ENCODE results near the gene ESPNL.

The ESPNL gene

GRCh38 chr2:238080518-238080917, 19.6 kb upstream of the ESPNL start:
- H3K4me1 ChIP-seq (ENCODE audit: insufficient read depth, low read length, poor library complexity, severe bottlenecking) = peaks cover 2% of the 10 kb centered on the region
- peaks cover 44% of the 10 kb centered on the region; the same call in 1 of the 2 replicates for H3K36me3 ChIP-seq (ENCODE audit: insufficient read depth, low read length)
- no peak overlapping the region for H2AFZ ChIP-seq (ENCODE audit: low read length)
- H3K9me3 ChIP-seq (ENCODE audit: insufficient read depth, low read depth, low read length) = 0 out of 2 replicates have a peak, but pooled peaks cover 8% of the 10 kb centered on the region
- H3F3A ChIP-seq (ENCODE audit: low read depth) = no peaks in the 10 kb centered on the region
- H3K4me2 ChIP-seq (ENCODE audit: low read depth, low read length, poor library complexity, severe bottlenecking) = no peak overlapping the region
- no peaks in the 10 kb centered on the region for H3K27me3 ChIP-seq (ENCODE audit: insufficient read depth, low read length, poor library complexity, severe bottlenecking)
- no peak overlapping the region for H3K9ac ChIP-seq (ENCODE audit: low read depth, low read length, poor library complexity, severe bottlenecking)
- H3K79me2 ChIP-seq (ENCODE audit: insufficient read depth, low read length) = no peaks in the 10 kb centered on the region; the same call in 1 of the 2 replicates
- no peak overlapping the region for H3K4me3 ChIP-seq (ENCODE audit: low read length, poor library complexity, severe bottlenecking)
- H4K20me1 ChIP-seq (ENCODE audit: insufficient read depth, low read length, poor library complexity, severe bottlenecking) = no peaks in the 10 kb centered on the region
- no peak for TF ChIP-seq CTCF (conservative IDR thresholded peaks at IDR 0.05; ENCODE audit: low read length)
- no peak for TF ChIP-seq EZH2phosphoT487 (IDR thresholded peaks at IDR 0.05; ENCODE audit: borderline replicate concordance)
- no peaks in the 10 kb centered on the region for H3K9me2 ChIP-seq (replicated peaks; ENCODE audit: low read depth, low read length)

- Histone ChIP-seq H4K20me1 (ENCODE audit: insufficient read depth, low read length, poor library complexity, severe bottlenecking) (no peaks in the 10 kb centered on the region), H3K79me2 (ENCODE audit: insufficient read depth, low read length) (no peaks in the 10 kb centered on the region; the same call in 1 of the 2 replicates), H2AFZ (ENCODE audit: low read length) (no peak overlapping the region), H3F3A (ENCODE audit: low read depth) (no peaks in the 10 kb centered on the region), H3K9me3 (ENCODE audit: insufficient read depth, low read depth, low read length) (0 out of 2 replicates have a peak, but pooled peaks cover 8% of the 10 kb centered on the region), H3K36me3 (ENCODE audit: insufficient read depth, low read length) (peaks cover 44% of the 10 kb centered on the region; the same call in 1 of the 2 replicates), H3K9me2 (replicated peaks; ENCODE audit: low read depth, low read length) (no peaks in the 10 kb centered on the region), H3K9ac (ENCODE audit: low read depth, low read length, poor library complexity, severe bottlenecking) (no peak overlapping the region), H3K4me1 (ENCODE audit: insufficient read depth, low read length, poor library complexity, severe bottlenecking) (no peaks in the 10 kb centered on the region), H3K27me3 (ENCODE audit: insufficient read depth, low read length, poor library complexity, severe bottlenecking) (no peaks in the 10 kb centered on the region), H3K4me3 (ENCODE audit: low read length, poor library complexity, severe bottlenecking) (no peak overlapping the region), H3K4me2 (ENCODE audit: low read depth, low read length, poor library complexity, severe bottlenecking) (no peak overlapping the region)
- TF ChIP-seq EZH2phosphoT487 (IDR thresholded peaks at IDR 0.05; ENCODE audit: borderline replicate concordance) = no peak
- TF ChIP-seq CTCF (conservative IDR thresholded peaks at IDR 0.05; ENCODE audit: low read length) = no peak
Observed at GRCh38 chr2:238081150-238081549, 19.0 kb upstream of the ESPNL start.

GRCh38 chr2:238081561-238081960, 18.6 kb upstream of the ESPNL start:
- no peak overlapping the region for H2AFZ ChIP-seq (ENCODE audit: low read length)
- H3K9me2 ChIP-seq (replicated peaks; ENCODE audit: low read depth, low read length) = no peaks in the 10 kb centered on the region
- no peaks in the 10 kb centered on the region for H3K79me2 ChIP-seq (ENCODE audit: insufficient read depth, low read length)
- H3K4me3 ChIP-seq (ENCODE audit: low read length, poor library complexity, severe bottlenecking) = no peak overlapping the region
- H3K4me2 ChIP-seq (ENCODE audit: low read depth, low read length, poor library complexity, severe bottlenecking) = no peak overlapping the region
- no peaks in the 10 kb centered on the region for H3K27me3 ChIP-seq (ENCODE audit: insufficient read depth, low read length, poor library complexity, severe bottlenecking)
- H4K20me1 ChIP-seq (ENCODE audit: insufficient read depth, low read length, poor library complexity, severe bottlenecking) = no peaks in the 10 kb centered on the region
- no peak overlapping the region for H3K9ac ChIP-seq (ENCODE audit: low read depth, low read length, poor library complexity, severe bottlenecking)
- peaks cover 44% of the 10 kb centered on the region; the same call in 1 of the 2 replicates for H3K36me3 ChIP-seq (ENCODE audit: insufficient read depth, low read length)
- H3K4me1 ChIP-seq (ENCODE audit: insufficient read depth, low read length, poor library complexity, severe bottlenecking) = no peaks in the 10 kb centered on the region
- no peaks in the 10 kb centered on the region for H3F3A ChIP-seq (ENCODE audit: low read depth)
- 0 out of 2 replicates have a peak, but pooled peaks cover 8% of the 10 kb centered on the region for H3K9me3 ChIP-seq (ENCODE audit: insufficient read depth, low read depth, low read length)
- TF ChIP-seq EZH2phosphoT487 (IDR thresholded peaks at IDR 0.05; ENCODE audit: borderline replicate concordance) = no peak
- no peak for TF ChIP-seq CTCF (conservative IDR thresholded peaks at IDR 0.05; ENCODE audit: low read length)
